CD14-positive monocyte (primary cell): ENCODE measurements around the gene TOB1. TPM values are rescaled to one million over a fixed set of nuclear protein-coding genes. Genes with fewer than 3 reads are reported as not detected.

ENCODE experiments used
- DNase-seq, 3 donors: peaks; one replicate each; pipeline ENCODE4 v3.0.0-alpha.2; 2011 to 2022
- H2AFZ ChIP-seq: 2 replicates; pipeline ENCODE4 v1.6.0; 2012; ENCODE audit warnings: mild to moderate bottlenecking, low read depth, low read length, inconsistent platforms; ENCODE audit not compliant: insufficient read depth, poor library complexity, severe bottlenecking
- H3K27ac ChIP-seq, 2 donors: 1 replicate in 1 of 2; 2 replicates in 1 of 2; pipeline ENCODE4 v1.5.1; 2012 to 2013; ENCODE audit warnings: low read length in 2 of 2, control low read depth in 1 of 2, inconsistent platforms in 1 of 2, low read depth in 1 of 2, mild to moderate bottlenecking in 1 of 2
- H3K27me3 ChIP-seq, 2 donors: one replicate each; pipeline versions ENCODE4 v1.6.0 to v1.6.1; 2011 to 2013; ENCODE audit warnings: low read length in 2 of 2; ENCODE audit not compliant: control insufficient read depth in 2 of 2, insufficient read depth in 2 of 2
- H3K36me3 ChIP-seq, 2 donors: replicated peaks in 1 of 2; 1 replicate in 1 of 2; 2 replicates in 1 of 2; pipeline versions ENCODE4 v1.5.1 to v1.6.1; 2012 to 2013; ENCODE audit warnings: low read length in 2 of 2, control low read depth in 1 of 2, inconsistent platforms in 1 of 2, mild to moderate bottlenecking in 1 of 2; ENCODE audit not compliant: insufficient read depth in 2 of 2, control insufficient read depth in 1 of 2
- H3K4me1 ChIP-seq, 2 donors: 1 replicate in 1 of 2; 2 replicates in 1 of 2; pipeline versions ENCODE4 v1.5.1 to v1.6.1; 2012 to 2013; ENCODE audit warnings: low read length in 2 of 2, control low read depth in 1 of 2, inconsistent platforms in 1 of 2, mild to moderate bottlenecking in 1 of 2, moderate library complexity in 1 of 2; ENCODE audit not compliant: insufficient read depth in 2 of 2, control insufficient read depth in 1 of 2
- H3K4me2 ChIP-seq: replicated peaks from 2 replicates; pipeline ENCODE3; 2012; ENCODE audit warnings: low read length, moderate library complexity, mild to moderate bottlenecking; ENCODE audit not compliant: poor library complexity, severe bottlenecking; ENCODE audit errors: extremely low read depth
- H3K4me3 ChIP-seq, 3 experiments: fragments of 200-600 bp in 1 of 3; sonication (generic) in 1 of 3; replicated peaks in 1 of 3; 1 replicate in 2 of 3; 2 replicates in 1 of 3; pipeline ENCODE4 v1.5.1; 2011 to 2013; ENCODE audit warnings: low read length in 3 of 3, mild to moderate bottlenecking in 3 of 3, control low read depth in 2 of 3, low read depth in 2 of 3, inconsistent platforms in 1 of 3, moderate library complexity in 1 of 3
- H3K79me2 ChIP-seq: 2 replicates; pipeline ENCODE4 v1.6.0; 2012; ENCODE audit warnings: mild to moderate bottlenecking, control low read depth, inconsistent platforms, low read length, moderate library complexity; ENCODE audit not compliant: insufficient read depth
- H3K9ac ChIP-seq: 2 replicates; pipeline ENCODE4 v1.6.0; 2017; ENCODE audit warnings: low read length, mild to moderate bottlenecking; ENCODE audit not compliant: insufficient read depth, poor library complexity, severe bottlenecking
- H3K9me3 ChIP-seq, 2 donors: replicated peaks in 1 of 2; 1 replicate in 1 of 2; 2 replicates in 1 of 2; pipeline versions ENCODE4 v1.5.1 to v1.6.1; 2012 to 2013; ENCODE audit warnings: low read length in 2 of 2, control low read depth in 1 of 2; ENCODE audit not compliant: control insufficient read depth in 1 of 2, insufficient read depth in 1 of 2
- H4K20me1 ChIP-seq: 2 replicates; pipeline ENCODE4 v1.6.0; 2012; ENCODE audit warnings: mild to moderate bottlenecking, low read length, control low read depth, moderate library complexity; ENCODE audit not compliant: insufficient read depth
- H3K27ac Mint-ChIP-seq, 7 donors: one replicate each; pipeline ENCODE4 v1.8.0; 2020; ENCODE audit warnings: mild to moderate bottlenecking in 7 of 7, mixed read lengths in 7 of 7, moderate library complexity in 6 of 7, inconsistent platforms in 2 of 7
- H3K27me3 Mint-ChIP-seq, 3 donors: one replicate each; pipeline ENCODE4 v1.8.0; 2021 to 2022; ENCODE audit warnings: low read depth in 3 of 3, mild to moderate bottlenecking in 3 of 3, mixed read lengths in 3 of 3, moderate library complexity in 3 of 3, inconsistent platforms in 1 of 3
- H3K36me3 Mint-ChIP-seq, 2 donors: one replicate each; pipeline ENCODE4 v1.8.0; 2020; ENCODE audit warnings: mixed read lengths in 2 of 2, inconsistent platforms in 1 of 2, mild to moderate bottlenecking in 1 of 2
- H3K4me1 Mint-ChIP-seq: one replicate; pipeline ENCODE4 v1.8.0; 2020; ENCODE audit warnings: mild to moderate bottlenecking, mixed read lengths
- H3K4me3 Mint-ChIP-seq, 2 donors: one replicate each; pipeline ENCODE4 v1.8.0; 2020; ENCODE audit warnings: mild to moderate bottlenecking in 2 of 2, mixed read lengths in 2 of 2, moderate library complexity in 1 of 2
- H3K9me3 Mint-ChIP-seq, 7 donors: one replicate each; pipeline ENCODE4 v1.8.0; 2020 to 2022; ENCODE audit warnings: mixed read lengths in 7 of 7, mild to moderate bottlenecking in 6 of 7, moderate library complexity in 6 of 7, inconsistent platforms in 2 of 7
- WGBS: methylation state at CpG from one replicate; pipeline ENCODE4 v1.1.5; 2013; ENCODE audit warnings: missing lambda C conversion rate; ENCODE audit not compliant: insufficient coverage; 5-methylcytosine and 5-hydroxymethylcytosine counted together
- intact Hi-C, 2 donors: fragments of 100-400 bp; cut with micrococcal nuclease; formaldehyde crosslinking; loops; one replicate each; pipeline versions ENCODE4 v1.15.0 to v1.15.1; 2023
- polyA plus RNA-seq, 3 donors: library from polyadenylated mRNA; depleted of rRNA in 1 of 3; unstranded in 2 of 3; stranded (reverse) in 1 of 3; fragments of 300-500 nt in 2 of 3; fragments of >200 nt in 1 of 3; fragmentation: Illumina TruSeq in 2 of 3; gene quantifications; 1 replicate in 2 of 3; 2 replicates in 1 of 3; pipeline ENCODE4 v1.2.3, GENCODE V29; 2012 to 2021
- TF ChIP-seq, protein P1 (sequence below): fragments of 200-600 bp; IDR thresholded peaks from one replicate; pipeline ENCODE4 v1.8.0; 2022; ENCODE audit warnings: antibody characterized with exemption, mild to moderate bottlenecking

Gene TOB1
- polyA plus RNA-seq, 3 donors, result 18.5 to 107 (median 41.0) TPM

DNA sequence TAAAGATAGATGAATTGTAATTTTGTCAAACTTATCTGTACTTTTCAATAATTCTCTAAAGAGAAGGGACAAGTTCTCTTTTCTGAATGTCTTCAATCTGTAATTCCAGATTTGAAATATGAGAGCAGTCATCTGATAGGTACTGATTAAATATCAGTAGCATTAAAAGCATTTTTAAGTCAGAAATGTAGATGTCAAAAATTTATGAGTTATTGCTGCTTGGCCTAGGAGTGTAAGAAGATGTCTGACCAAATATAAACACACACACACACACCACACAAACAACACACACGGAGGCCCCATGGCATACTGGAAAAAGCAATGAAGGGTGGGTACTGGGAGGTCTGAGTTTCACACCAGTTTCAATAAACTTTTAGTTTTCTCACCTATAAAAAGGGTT, 2.4 kb upstream of the TOB1 start:
- no peaks in the 10 kb centered on the region for H3K9me3 Mint-ChIP-seq
- H3K36me3 ChIP-seq, result peaks cover 0 to 1% of the 10 kb centered on the region in 2 donors
- H3K36me3 Mint-ChIP-seq, result peaks cover 6 to 13% of the 10 kb centered on the region in 2 donors
- TF ChIP-seq, protein P1, sequence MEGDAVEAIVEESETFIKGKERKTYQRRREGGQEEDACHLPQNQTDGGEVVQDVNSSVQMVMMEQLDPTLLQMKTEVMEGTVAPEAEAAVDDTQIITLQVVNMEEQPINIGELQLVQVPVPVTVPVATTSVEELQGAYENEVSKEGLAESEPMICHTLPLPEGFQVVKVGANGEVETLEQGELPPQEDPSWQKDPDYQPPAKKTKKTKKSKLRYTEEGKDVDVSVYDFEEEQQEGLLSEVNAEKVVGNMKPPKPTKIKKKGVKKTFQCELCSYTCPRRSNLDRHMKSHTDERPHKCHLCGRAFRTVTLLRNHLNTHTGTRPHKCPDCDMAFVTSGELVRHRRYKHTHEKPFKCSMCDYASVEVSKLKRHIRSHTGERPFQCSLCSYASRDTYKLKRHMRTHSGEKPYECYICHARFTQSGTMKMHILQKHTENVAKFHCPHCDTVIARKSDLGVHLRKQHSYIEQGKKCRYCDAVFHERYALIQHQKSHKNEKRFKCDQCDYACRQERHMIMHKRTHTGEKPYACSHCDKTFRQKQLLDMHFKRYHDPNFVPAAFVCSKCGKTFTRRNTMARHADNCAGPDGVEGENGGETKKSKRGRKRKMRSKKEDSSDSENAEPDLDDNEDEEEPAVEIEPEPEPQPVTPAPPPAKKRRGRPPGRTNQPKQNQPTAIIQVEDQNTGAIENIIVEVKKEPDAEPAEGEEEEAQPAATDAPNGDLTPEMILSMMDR, result no peak
- no peak for DNase-seq
- H3K9ac ChIP-seq, result no peak overlapping the region
- no peaks in the 10 kb centered on the region for H3K9me3 ChIP-seq
- H3K79me2 ChIP-seq, result peaks cover 25% of the 10 kb centered on the region
- H4K20me1 ChIP-seq, result peaks cover 21% of the 10 kb centered on the region
- H2AFZ ChIP-seq, result no peak overlapping the region
- no CpG with 5 or more reads among the region's 1 CpG for WGBS
- no peak overlapping the region for H3K4me3 Mint-ChIP-seq
- H3K27me3 ChIP-seq, result no peaks in the 10 kb centered on the region
- H3K27me3 Mint-ChIP-seq, result peaks cover 0 to 2% (median 2%) of the 10 kb centered on the region in 3 donors
- H3K27ac Mint-ChIP-seq, result peak overlapping the region in 2 of 7 donors; percentile 99 to 100
- peak overlapping the region in 1 of 2 donors; percentile 94 for H3K27ac ChIP-seq
- intact Hi-C loops, result loop anchor here (10.0 kb wide), 3 partner anchors 46 to 286 kb away; partner anchors contain the start of genes ANKRD40 (in 1 of the 2) and NME1 (in 1 of the 2)
- H3K4me2 ChIP-seq, result peak overlapping the region; percentile 78
- peak overlapping the region in 1 of 3 experiments; percentile 97 for H3K4me3 ChIP-seq
- peaks cover 44 to 65% of the 10 kb centered on the region in 2 donors for H3K4me1 ChIP-seq
- peaks cover 51% of the 10 kb centered on the region for H3K4me1 Mint-ChIP-seq

DNA sequence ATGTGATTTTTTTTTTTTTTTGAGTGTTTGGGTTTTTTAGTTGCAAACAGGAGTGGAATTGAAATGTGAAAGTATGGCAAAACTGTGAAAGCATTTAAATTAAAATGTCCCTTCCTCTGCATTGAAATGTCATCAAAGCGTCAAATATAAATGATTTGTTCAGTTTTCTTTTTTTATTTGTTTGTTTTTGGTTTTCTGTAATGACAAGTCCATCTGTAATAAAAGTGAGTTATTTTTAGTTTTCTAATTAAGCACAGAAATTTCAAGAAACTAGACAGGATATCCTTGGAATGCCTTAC, 1.9 kb upstream of the TOB1 start:
- H3K36me3 ChIP-seq, result peaks cover under 1 to 7% of the 10 kb centered on the region in 2 donors
- peak overlapping the region; percentile 78 for H3K4me2 ChIP-seq
- Mint-ChIP-seq H3K4me3 (peak overlapping the region; percentile 91 to 97), H3K9me3 (no peaks in the 10 kb centered on the region), H3K4me1 (peaks cover 52% of the 10 kb centered on the region), H3K36me3 (peaks cover 11 to 17% of the 10 kb centered on the region in 2 donors), H3K27ac (peak overlapping the region; percentile 99 to 100 (median 100)), H3K27me3 (peaks cover 0 to 2% (median 2%) of the 10 kb centered on the region in 3 donors)
- no peaks in the 10 kb centered on the region for H3K9me3 ChIP-seq
- H2AFZ ChIP-seq, result peak overlapping the region; percentile 69
- DNase-seq, result no peak
- TF ChIP-seq, protein P1, result no peak
- peaks cover 42 to 67% of the 10 kb centered on the region in 2 donors for H3K4me1 ChIP-seq
- no CpG with 5 or more reads among the region's 1 CpG for WGBS
- peaks cover 26% of the 10 kb centered on the region for H4K20me1 ChIP-seq
- peak overlapping the region; percentile 42 to 97 (median 96) for H3K4me3 ChIP-seq
- H3K27me3 ChIP-seq, result no peaks in the 10 kb centered on the region
- peaks cover 30% of the 10 kb centered on the region for H3K79me2 ChIP-seq
- H3K27ac ChIP-seq, result peak overlapping the region; percentile 94 to 100
- H3K9ac ChIP-seq, result peak overlapping the region; percentile 92
- intact Hi-C loops, result loop anchor here (10.0 kb wide), 3 partner anchors 47 to 287 kb away; partner anchors contain the start of genes ANKRD40 (in 1 of the 2) and NME1 (in 1 of the 2)
